HG02981 (cell line): ENCODE data around the gene CIROP.

ENCODE experiments used
- ATAC-seq: cut with Tn5 transposase; IDR thresholded peaks from one replicate; pipeline ENCODE4 v1.9.1; 2021; ENCODE audit warnings: mild to moderate bottlenecking, moderate library complexity; ENCODE audit not compliant: unreplicated experiment

The CIROP gene, protein sequence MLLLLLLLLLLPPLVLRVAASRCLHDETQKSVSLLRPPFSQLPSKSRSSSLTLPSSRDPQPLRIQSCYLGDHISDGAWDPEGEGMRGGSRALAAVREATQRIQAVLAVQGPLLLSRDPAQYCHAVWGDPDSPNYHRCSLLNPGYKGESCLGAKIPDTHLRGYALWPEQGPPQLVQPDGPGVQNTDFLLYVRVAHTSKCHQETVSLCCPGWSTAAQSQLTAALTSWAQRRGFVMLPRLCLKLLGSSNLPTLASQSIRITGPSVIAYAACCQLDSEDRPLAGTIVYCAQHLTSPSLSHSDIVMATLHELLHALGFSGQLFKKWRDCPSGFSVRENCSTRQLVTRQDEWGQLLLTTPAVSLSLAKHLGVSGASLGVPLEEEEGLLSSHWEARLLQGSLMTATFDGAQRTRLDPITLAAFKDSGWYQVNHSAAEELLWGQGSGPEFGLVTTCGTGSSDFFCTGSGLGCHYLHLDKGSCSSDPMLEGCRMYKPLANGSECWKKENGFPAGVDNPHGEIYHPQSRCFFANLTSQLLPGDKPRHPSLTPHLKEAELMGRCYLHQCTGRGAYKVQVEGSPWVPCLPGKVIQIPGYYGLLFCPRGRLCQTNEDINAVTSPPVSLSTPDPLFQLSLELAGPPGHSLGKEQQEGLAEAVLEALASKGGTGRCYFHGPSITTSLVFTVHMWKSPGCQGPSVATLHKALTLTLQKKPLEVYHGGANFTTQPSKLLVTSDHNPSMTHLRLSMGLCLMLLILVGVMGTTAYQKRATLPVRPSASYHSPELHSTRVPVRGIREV

DNA sequence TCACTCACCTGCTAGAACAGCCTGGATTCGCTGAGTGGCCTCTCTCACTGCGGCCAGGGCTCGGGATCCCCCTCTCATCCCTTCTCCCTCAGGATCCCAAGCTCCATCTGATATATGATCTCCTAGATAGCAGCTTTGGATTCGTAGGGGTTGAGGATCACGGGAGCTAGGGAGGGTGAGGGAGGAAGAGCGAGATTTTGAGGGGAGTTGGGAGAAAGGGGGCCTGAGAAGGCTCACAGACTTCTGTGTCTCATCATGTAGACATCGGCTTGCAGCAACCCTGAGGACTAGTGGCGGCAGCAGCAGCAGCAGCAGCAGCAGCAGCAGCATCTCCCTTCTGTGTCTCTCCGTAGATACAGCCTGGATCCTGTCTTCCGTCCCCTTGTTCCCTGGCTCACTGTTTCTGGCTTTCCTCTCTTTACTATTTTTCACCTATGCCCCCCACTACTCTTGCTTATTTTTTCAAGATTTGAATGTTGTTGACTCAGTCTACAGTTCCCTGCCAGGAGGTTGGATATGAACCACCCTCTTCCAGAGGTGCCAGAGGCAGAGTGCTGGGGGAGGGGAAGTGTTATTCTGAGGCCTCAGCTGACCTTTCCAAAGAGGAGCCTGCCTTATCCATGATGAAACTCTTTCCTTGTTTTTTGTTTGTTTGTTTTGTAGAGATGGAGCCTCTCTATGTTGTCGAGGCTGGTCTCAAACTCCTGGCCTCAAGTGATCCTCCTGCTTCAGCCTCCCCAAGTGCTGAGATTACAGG lies at the start of gene CIROP:
TSS of gene CIROP (minus strand) at position 399 of the 757 bp plus-strand sequence. CDS start at position 330, 69 bp downstream.
- no peak for ATAC-seq

DNA sequence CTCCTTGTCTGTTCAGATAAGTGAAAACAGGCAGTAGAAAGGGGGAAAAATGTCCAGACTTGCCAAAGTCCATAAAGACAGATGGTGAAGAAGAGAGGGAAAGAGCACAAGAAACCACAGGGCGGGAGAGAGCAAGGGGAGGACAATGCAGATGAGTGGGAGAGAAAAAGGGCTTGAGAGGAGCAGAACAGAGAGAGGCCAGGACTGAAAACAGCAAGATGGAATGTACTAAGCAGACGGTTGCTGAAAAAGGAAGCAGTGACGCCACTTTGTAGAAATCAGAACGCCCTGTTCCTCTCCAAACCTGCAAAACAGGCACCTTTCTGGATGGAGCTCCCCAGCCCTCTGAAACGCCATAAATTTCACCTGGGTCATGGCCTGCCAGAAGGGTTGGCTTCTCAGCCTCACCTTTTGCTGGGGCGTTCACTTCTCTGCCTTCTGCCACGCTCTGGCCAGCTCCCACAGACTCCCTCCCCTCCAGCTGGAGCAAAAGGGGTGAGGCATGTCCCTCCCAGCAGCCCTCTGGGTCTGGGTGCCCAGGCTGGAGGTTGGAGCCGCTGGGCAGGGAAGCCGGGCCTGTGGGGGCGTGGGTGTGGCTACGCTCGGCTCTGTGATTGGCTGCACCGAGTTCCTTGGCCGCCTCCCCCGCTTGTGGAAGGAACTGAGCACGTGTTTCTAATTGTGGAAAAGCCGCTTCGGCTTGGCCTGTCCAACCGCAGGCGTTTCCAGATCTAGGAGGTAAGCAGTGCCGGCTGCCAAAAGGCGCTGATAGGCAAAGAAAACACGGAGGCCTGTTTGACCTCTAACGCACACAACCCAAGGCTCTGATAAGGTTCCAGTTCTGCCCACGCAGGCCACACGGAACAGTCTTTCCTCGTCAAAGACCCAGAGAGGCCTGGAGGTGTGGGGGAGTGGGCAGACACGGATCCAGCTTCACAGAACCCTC lies 49.3 kb upstream of the CIROP start:
- no peak for ATAC-seq

DNA sequence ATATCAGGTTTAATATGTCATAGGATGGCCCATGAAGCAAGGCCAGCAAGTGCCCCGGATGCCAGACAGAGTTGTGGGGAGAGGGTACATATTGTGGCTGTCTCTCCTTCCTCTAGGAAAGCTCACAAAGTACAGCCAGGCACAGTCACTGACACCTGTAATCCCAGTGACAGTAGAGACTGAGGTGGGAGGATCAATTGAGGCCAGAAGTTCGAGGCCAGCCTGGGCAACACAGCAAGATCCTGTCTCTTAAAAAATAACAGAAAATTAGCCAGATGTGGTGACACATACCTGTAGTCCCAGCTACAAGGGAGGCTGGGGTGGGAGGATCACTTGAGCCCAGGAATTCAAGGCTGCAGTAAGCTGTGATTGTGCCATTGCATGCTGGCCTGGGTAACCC lies 46.6 kb upstream of the CIROP start:
- no peak for ATAC-seq

DNA sequence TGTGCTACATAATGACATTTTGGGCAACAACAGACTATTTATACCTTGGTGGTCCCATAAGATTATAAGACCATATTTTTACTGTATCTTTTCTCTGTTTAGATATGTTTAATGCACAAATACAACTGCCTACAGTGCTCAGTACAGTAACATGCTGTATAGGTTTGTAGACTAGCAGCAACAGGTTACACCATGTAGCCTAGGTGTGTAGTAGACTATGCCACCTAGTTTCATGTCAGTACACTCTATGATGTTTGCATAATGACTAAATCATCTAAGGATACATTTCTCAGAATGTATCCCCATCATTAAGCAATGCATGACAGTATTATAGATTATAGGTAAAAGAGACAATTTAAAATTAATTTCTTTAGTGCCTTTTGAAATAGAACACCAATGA lies 45.0 kb upstream of the CIROP start:
- ATAC-seq: no peak

DNA sequence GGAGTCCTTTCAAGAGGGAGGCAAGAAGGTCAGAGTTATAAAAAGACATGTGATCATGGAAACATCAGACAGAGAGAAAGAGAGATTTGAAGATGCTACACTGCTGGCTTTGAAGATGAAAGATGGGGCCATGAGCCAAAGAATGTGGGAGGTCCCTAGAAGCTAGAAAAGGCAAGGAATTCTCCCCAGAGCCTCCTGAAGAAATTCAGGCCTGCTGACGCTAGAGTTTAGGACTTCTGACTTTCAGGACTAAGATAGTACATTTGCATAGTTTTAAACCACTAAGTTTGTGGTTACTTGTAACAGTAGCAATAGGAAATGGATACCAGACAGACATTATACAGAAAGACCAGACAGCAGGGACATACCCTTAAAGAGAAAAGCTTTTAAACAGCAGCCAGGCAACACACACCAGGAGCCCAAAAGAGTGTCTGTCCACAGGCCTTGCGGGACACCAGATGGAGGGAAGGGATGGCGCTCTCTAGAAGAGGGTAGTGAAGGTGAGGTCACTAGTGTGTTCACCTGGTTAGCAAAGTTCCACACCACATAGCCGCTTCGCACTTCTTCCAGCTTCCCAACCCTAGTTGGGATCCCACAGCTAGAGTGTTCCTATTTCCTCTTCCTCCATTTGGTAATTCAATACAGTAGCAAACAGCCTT lies 43.9 kb upstream of the CIROP start:
- ATAC-seq: no peak

DNA sequence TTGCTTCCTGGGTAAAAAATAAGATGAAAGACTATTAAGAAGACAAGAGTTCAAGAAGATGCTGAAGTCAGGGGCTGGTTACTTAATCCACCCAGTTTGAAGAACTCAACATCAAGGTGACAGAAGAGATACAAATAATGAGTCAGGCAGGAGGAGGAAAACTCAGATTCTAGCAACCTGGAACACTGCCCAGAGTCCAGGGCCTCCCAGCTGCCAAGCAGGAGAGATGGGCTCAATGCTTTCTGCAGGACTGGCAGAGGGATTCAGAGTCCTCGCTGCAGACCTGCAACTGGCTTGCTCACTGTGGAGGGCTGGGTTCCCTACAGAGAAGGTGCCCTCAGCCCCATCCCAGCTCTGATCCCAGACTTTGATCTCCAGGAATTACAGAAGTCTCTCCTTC lies 42.9 kb upstream of the CIROP start:
- ATAC-seq: no peak

DNA sequence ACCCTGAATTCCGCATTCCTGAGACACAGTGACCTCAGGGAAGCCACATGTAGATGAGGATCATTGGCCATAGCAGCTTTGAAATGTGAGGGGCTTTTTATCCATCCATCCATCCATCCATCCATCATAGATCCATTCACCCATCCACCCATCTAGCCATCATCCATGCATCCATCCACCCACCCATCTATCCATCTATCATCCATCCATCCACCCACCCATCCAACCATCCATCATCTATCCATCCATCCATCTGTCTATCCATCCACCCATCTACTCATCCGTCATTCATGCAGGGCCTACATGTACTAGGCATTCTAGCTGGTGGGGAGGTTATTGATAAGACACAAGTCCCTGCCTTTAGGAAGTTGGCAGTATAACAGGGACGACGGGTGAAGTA lies 42.2 kb upstream of the CIROP start:
- no peak for ATAC-seq

DNA sequence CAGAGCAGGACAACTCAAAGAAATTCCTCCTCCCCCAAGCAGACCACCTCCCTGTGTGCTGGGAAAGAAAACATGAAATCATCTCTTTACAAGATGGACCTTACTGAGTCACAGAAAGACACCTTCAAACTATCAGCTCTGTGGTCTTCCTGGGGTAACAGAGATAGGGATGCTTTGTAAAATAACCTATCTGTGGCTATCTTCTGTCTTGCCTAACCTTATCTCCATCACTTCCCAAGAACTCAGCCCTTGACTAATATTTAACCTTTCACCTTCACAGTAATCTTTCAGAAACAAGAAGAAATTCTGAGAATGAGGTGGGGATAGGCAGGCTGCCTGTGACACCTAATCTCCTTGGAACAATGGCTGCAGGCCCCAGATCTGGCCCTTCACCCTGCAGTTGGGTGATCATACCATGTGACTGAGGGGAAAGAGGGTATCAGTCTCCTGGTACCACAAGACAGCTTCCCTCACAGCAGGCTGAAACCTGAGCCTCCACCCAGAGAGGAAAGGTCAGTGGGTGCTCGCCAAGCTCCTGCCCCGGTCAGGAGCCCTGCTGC lies 41.6 kb upstream of the CIROP start:
- ATAC-seq: no peak

DNA sequence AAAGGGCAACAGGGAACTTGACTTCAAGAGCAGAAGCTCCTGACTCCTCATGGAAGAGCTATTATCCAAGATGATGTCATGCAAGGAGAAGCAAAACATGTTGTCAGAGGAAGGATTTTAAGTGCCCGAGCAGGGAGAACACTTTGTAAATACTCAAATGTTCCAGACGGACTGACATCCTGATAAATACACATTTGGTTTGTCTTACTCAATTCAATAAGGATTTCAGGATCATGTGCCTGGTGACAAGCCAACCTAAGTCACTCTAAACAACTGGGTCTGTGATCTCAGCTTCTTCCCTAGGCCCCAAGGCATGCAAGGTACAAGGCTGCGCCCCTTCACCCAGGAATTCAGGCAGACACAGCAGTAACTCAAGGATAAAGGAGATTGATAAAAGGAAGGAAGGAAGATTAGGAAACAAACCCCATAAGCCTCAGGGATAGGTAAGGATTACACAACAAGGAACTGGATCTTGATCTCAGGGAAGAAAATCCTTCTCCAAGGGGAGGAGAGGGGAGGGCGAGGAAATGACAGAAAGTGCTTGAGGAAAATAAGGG lies 41.1 kb upstream of the CIROP start:
- ATAC-seq: no peak

DNA sequence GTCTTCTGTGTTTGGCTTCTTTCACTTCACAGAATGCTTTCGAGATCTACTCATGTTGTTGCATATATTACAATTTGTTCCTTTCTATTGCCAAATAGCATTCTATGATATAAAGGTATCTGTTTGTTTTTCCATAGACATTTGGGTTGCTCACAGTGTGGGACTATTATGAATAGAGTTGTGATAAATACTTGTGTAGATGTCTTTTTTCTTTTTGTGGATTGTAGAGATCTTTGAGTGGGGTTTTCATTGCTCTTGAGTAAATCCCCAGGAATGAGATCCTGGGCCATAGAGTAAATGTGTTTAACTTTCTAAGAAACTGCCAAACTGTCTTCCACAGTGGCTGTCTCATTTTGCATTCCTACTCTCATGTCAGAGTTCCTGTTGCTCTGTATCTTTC lies 39.1 kb upstream of the CIROP start:
- ATAC-seq: no peak

DNA sequence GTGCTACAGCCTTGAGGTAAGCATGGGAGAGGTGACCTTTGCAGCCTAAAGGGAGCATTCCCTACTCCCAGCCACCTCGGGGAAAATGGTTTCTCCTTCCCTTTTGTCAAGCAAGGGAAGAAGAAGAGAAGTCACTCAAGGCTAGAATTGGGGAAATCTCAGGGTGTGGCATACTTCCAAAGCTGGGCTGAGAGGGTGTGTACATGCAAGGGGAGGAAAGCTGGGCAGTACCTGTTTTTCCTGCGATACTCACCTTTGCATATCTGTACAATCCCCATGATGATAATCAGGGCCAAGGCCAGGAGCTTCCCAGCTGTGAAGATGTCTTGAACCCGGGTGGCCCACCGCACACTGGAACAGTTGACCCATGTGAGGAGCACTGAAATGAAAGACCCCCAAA lies 38.0 kb upstream of the CIROP start:
- no peak for ATAC-seq

DNA sequence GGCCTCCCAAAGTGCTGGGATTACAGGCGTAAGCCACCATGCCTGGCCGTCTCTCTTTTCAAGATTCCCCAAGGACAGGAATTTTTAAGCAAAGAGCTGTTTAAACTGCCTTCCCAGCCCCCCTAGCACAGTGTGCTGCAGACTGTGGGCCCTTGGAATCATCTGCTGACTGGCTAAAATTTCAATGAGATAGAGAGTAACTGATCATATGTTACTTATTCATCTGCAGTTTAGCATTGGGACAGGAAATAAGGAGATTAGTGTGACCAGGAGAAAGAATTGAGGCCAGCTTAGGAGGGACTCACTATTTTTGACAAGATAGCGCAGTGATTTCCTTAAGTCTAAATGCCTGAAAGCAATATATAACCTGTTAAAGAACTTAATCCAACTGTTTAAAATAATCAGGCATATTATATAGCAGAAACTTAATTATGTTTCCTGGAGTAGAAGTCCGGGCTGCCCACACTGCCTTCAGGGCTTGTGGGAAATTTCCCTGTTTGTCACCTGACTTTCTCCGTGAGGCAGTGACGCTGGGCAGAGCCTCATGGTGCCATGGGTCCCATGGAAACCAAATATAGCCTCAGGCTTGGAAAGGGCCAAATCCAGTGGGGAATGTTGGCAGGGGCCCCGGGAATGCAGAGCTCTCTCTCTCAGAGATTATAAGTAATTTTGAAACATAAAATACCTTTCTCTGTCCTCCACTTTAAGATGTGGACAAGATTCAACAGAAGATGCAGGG lies 37.1 kb upstream of the CIROP start:
- ATAC-seq: no peak

DNA sequence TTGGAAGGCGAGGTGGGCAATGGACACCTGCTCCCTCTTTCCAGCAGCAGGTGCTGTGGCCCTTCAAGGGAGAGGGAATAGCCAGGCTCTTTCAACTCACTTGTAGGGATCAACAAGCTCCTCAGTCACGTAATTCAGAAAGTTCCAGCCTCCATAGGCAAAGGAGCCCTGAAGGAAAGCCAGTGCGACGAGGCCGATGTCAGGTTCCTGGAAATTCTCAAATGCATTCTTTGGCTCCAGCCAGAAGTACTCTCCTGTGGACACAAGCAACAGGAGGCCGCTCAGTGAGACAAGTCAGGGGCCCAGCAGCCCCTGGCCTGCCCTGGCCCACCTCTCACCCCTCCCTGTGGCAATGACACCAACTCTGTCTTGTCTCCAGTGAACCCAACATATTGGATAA lies 35.6 kb upstream of the CIROP start:
- no peak for ATAC-seq

DNA sequence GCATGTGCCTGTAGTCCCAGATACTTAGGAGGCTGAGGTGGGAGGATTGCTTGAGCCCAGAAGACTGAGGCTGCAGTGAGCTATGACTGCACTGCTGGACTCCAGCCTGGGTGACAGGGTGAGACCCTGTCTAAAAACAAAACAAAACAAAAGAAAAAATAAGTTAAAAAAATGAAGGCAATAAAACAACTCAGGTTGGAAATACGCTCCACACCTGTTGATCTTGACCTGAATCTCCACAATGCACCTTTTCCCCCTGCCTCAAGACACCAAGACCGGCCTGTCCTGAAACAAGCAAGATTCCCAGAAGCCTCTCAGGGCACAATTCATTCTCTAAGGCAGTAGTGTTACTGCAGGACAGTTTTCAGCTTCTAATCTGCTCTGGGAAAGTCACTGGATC lies 35.1 kb upstream of the CIROP start:
- no peak for ATAC-seq

DNA sequence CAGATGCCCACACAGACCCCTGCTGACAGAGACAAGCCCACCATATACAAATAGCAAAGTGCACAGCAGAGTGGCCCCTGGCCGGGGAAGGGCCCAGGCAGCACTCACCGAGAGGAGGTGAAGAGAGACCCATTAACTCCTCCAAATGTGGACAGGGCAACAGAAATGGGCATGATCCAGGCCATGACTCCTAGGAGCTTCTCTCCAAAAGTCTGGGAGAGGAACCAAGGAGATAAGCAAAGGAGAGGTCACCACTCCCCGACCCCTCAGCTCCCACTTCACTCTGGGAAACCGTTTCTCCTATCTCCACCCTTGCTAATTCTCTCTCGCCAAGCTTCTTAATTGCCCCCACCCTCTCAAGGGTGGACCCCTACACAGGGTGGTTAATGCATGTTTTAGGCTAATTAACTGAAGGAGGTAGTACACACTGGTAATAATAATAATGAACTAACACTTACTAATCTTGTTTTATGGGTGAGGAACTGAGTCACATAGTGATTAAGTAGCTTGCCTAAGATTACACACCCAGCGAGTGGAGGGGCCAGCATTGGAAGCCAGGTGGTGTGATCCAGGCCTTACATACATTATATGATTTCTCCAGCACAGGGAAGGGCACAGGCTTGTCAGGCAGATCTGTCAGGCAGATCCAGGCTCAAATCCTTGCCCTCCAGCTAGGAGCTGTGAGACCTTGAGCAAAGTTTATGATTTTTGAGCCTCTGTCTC lies 33.2 kb upstream of the CIROP start:
- no peak for ATAC-seq

DNA sequence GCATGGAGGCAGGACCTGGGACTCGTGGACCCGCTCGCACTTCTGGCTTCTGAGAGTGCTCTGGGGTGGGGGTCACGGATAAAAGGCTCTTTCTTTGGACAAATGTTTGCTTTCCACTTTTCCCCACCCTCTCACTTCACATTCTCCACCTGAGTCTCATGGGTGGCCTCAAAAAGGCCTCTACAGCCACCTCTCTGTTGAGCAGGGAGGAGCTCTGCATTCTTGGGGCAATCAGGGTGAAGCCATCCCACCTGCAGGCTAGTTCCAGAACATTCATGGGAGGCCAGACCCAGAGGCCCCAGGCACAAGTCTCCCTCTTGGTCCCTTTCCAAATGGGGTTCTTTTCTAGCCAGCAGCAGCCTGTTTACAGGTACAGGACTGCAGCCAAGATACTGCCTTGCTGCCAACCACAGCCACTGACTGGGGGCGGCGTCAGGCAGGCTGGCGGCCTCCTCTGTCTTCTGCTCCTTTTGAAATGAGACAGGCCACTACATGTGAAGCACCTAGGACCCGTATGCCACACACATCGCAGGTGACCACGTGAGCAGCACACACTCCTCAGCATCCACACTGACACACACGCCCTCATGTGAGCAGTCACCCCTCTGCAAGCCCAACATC lies 32.5 kb upstream of the CIROP start:
- ATAC-seq: no peak

DNA sequence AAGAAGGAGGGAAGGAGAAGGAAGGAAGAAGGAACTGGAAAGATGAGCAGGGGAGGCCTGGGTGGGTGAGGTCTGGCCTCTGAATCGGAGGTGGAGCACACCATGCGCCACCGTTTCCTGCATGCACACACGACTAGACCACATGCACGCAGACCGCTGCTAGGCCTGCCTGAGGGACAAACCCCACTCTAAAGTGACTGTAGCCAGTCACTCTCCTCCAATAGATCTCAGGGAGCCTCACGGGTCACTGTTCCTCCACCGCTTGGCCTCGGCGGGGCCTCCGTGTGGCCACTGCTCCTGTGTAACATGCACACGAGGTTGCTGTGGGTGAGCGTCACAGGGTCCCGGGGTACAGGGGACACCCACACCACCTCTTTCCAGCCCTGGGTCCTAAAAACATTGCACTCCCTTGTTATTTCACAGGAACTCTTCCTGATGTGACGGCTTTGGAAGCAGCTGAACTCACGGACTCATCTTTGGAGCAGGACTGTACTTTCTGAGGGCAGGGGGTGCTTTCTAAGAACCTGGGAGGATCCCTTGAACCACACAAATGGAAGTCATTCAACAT lies 31.9 kb upstream of the CIROP start:
- ATAC-seq: no peak
